ENCODE data around the gene ETV7. TPM values are rescaled to one million over a fixed set of nuclear protein-coding genes. Genes with fewer than 3 reads are reported as not detected.

The ETV7 gene
- total RNA-seq, 8 experiments from 2014 or later, result 0.29 to 10.8 (median 0.41) TPM; not detected in 2

DNA sequence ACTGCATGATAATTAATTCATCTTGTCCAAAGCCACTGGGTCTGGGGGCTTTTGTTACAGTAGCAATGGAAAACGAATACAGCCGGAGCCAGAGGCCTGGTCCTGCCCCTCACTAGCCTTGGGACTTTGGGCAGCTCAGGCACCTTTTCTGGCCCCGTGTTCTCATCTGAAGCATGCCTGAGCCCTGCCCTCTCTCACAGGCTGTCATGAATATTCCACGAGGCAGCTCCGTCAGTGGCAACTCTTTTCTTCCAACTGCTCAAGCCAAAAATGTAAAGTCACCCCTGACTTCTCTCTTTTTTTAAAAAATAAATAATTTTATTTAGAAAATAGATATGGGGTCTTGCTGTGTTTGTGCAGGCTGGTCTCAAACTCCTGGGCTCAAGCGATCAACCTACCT is 56.1 kb downstream of the ETV7 start:
- ATAC-seq (replicated peaks in 6 of 8), result peak in 2 of 8 experiments; percentile 11 to 62

DNA sequence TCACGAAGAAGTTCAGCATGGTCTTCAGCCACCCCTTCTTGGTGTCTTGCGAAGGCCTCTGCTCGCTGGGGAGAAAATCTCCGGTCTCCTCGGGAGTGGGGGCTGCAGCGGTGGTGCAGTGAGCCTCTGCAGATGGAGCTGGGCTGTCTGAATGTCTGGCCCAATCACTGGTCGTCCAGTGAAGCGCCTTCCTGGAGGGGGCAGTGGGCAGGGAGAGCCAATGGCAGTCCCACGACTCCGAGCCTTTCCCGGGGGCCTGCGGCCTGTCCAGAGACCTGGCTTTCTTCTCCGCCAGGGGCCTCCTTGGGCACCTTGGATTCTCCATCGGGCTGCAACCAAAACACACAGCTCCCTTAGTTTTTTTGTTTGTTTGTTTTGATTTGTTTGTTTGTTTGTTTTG is 57.1 kb downstream of the ETV7 start:
- Histone ChIP-seq H3K4me3 (no peak overlapping the region), H3K4me1 (replicated peaks in 1 of 2) (peaks cover 63% of the 10 kb centered on the region in 2 donors), H3K27ac (no peak overlapping the region)
- 65 to 87% (median 81%) methylated on average over 3 to 9 of the region's 14 CpGs; no CpG with 5 or more reads in 6 of the 10 experiments for WGBS, 10 experiments
- in situ Hi-C loops (cut with MboI; ENCODE audit: low pct_unique_long_range_greater_than_20kb in 2 of 9, low sequenced_read_pairs in 9 of 9, unreplicated experiment in 9 of 9), result no loop called here
- no peak for ATAC-seq (replicated peaks in 6 of 8)

More for the DNA sequence above, 56.1 kb downstream of the ETV7 start:
- Histone ChIP-seq H3K27ac (no peak overlapping the region), H3K4me3 (no peak overlapping the region), H3K4me1 (replicated peaks in 1 of 2) (peaks cover 53% of the 10 kb centered on the region in 2 donors)
- WGBS, 10 experiments, result 54 to 100% (median 75%) methylated on average over 1 to 6 of the region's 6 CpGs; no CpG with 5 or more reads in 1 of the 10 experiments
- in situ Hi-C loops (cut with MboI; ENCODE audit: low pct_unique_long_range_greater_than_20kb in 2 of 9, low sequenced_read_pairs in 9 of 9, unreplicated experiment in 9 of 9), result no loop called here

DNA sequence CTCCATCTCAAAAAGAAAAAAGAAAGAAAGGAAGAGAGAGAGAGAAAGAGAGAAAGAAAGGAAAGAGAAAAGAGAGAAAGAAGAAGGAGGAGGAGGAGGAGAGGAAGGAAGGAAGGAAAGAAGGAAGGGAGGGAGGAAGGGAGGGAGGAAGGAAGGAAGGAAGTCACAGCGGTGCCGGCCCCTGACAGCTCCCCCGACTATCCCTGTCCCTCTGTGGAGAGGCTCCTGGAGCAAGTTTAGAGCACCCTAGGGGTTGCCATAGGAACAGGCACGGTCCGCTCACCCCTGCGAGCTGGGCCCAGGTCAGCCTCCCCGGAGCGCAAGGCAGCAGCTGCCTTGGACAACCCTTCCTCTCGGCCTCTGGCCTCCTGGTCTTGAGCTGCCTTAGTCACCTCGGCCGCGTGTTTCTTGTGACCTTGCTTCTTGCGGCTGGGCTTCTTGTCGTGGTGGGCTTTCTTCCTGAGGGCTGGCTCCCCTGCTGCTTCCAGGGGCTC is 57.6 kb downstream of the ETV7 start:
- H3K27ac ChIP-seq, result no peak overlapping the region
- peaks cover 62 to 65% of the 10 kb centered on the region in 2 donors for H3K4me1 ChIP-seq (replicated peaks in 1 of 2)
- in situ Hi-C loops (cut with MboI; ENCODE audit: low pct_unique_long_range_greater_than_20kb in 2 of 9, low sequenced_read_pairs in 9 of 9, unreplicated experiment in 9 of 9), result no loop called here
- ATAC-seq (replicated peaks in 6 of 8), result peak in 5 of 8 experiments; percentile 18 to 69 (median 51)
- 59 to 84% (median 75%) methylated on average over 3 to 7 of the region's 14 CpGs; no CpG with 5 or more reads in 3 of the 10 experiments for WGBS, 10 experiments
- no peak overlapping the region for H3K4me3 ChIP-seq

DNA sequence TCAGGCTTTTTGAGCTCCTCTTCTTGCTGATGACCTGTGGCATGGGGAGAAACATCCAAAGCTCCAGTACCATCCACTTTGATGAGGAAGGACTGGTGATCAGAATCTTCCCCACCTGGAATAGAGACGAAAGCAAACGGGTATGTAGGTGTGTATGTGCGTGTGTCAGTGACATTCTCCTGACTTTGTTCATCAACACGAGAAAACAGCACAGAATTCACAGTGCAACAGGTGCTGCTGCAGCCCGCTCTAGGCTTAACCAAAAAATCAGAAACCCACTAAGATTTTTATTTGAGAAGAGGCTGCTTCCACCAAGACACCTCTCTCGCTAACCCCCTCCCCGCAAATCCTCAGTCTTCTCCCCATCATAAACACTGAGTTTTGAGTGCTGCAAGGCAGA is 58.9 kb downstream of the ETV7 start:
- peaks cover 51 to 52% of the 10 kb centered on the region in 2 donors for H3K4me1 ChIP-seq (replicated peaks in 1 of 2)
- in situ Hi-C loops (cut with MboI; ENCODE audit: low pct_unique_long_range_greater_than_20kb in 2 of 9, low sequenced_read_pairs in 9 of 9, unreplicated experiment in 9 of 9), result no loop called here
- 69 to 100% (median 86%) methylated on average over 1 to 6 of the region's 7 CpGs; no CpG with 5 or more reads in 4 of the 10 experiments for WGBS, 10 experiments
- no peak overlapping the region for H3K4me3 ChIP-seq
- no peak overlapping the region for H3K27ac ChIP-seq
- ATAC-seq (replicated peaks in 6 of 8), result no peak

DNA sequence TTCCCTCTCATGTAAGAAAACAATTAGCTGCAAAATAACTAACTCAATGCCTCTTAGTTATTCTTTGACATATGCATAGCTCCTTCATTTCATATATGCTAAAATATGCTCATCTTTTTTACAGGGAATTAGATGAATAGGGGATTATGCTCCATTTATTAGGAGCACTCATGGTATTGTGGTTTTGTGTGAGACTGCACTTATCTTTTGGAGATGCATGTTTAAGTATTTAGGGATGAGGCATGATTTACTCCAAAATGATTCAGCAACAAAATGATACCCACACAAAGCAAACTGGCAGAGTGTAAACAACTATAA is 59.6 kb downstream of the ETV7 start:
- ATAC-seq (replicated peaks in 6 of 8), result peak in 2 of 8 experiments; percentile 66 to 80
- H3K4me3 ChIP-seq, result no peak overlapping the region
- H3K4me1 ChIP-seq (replicated peaks in 1 of 2), result peaks cover 50 to 51% of the 10 kb centered on the region in 2 donors
- in situ Hi-C loops (cut with MboI; ENCODE audit: low pct_unique_long_range_greater_than_20kb in 2 of 9, low sequenced_read_pairs in 9 of 9, unreplicated experiment in 9 of 9), result no loop called here
- no peak overlapping the region for H3K27ac ChIP-seq

DNA sequence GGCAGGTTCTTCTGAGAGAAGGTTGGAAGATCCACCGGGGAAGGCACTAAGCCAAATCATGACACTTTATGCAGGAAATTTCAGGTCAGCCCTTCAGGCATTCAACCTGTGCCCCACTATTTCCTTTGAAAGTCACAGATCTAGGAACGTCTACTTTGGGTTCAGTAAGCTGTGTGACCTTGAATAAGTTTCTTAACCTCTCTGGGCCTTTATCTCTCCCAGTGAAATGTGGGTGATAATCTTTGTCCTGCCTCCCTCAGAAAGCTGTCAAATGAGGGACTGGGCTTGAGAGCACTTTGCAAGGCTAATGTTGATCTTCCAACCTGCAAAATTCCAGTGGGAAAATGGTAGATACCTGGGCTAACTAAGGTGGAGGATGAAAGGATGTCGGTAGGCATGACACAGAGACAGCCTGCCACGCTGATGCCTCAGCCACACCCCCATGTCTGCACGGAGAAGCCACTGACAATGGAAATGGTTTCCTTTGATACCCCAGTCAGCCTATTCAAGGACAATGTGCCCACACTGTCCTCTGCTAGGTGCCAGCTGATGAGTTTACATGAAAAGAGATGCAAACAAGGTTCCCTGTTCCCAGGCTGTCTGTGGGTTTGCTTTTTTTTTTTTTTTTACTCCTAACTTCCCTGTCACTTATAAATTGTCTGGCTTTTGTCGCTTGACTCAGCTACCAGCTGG is 60.1 kb downstream of the ETV7 start:
- 0 to 100% (median 43%) methylated on average over 1 to 5 of the region's 6 CpGs; no CpG with 5 or more reads in 1 of the 10 experiments for WGBS, 10 experiments

DNA sequence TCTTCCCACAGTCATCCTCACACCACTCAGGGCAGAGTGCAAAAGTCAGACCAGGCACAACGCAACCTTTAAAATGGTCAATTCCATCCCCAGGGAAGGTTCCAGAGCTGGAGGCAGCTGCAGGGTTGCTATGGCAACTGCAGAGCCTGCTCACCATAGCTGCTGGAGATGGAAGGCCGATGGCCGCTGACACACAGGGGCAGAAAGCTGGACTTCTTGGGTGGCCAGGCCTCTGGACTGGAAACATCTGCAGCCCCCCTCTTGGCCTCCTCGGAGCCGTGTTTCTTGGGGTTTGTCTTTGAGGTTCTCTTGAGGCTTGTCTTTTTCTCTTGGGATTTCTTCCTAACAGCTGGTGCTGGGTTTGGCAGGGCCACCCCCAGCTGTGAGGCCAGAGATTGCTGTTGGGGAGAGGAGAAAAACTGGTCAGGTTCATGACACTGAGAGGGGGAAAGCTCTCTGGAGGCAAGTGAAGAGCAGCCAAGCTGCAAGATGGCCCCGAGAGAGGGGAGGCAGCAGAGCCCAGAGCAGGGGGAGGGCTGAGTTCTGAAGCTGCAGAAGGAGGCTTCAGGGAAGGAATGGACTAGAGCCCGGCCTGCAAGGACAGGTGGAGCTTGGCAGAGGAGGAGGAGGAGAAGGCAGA is 61.0 kb downstream of the ETV7 start:
- ATAC-seq (replicated peaks in 6 of 8), result peak in 5 of 8 experiments; percentile 70 to 83 (median 73)
- H3K27ac ChIP-seq, result peak overlapping the region; percentile 78 to 87
- 0 to 8% (median 0%) methylated on average over 1 to 5 of the region's 7 CpGs; no CpG with 5 or more reads in 5 of the 10 experiments for WGBS, 10 experiments

More for the DNA sequence above, 60.1 kb downstream of the ETV7 start:
- no peak overlapping the region for H3K4me3 ChIP-seq
- H3K27ac ChIP-seq, result no peak overlapping the region
- H3K4me1 ChIP-seq (replicated peaks in 1 of 2), result peaks cover 50 to 51% of the 10 kb centered on the region in 2 donors
- peak in 7 of 8 experiments; percentile 28 to 64 (median 60) for ATAC-seq (replicated peaks in 6 of 8)
- in situ Hi-C loops (cut with MboI; ENCODE audit: low pct_unique_long_range_greater_than_20kb in 2 of 9, low sequenced_read_pairs in 9 of 9, unreplicated experiment in 9 of 9), result no loop called here

DNA sequence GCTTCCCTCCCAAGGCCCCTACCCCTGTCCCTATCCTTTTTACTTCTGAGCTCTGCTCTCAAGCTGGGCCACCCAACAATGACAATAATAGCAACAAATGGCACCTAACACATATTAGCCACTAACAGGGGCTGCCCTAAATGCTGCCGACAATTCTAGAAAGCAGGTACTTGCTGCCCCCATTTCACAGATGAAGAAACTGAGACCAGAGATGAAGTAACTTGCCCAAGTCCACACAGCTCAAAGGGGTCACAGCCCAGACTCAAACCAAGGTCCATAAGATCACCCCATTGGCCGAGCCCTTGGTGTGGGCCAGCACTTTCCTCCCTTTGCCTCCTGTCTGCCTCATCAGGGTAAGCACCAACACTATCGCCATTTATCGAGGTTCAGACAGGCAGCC is 62.8 kb downstream of the ETV7 start:
- 89 to 100% (median 100%) methylated on average over 1 to 3 of the region's 4 CpGs; no CpG with 5 or more reads in 7 of the 10 experiments for WGBS, 10 experiments
- in situ Hi-C loops (cut with MboI; ENCODE audit: low pct_unique_long_range_greater_than_20kb in 2 of 9, low sequenced_read_pairs in 9 of 9, unreplicated experiment in 9 of 9), result no loop called here

More for the DNA sequence above, 61.0 kb downstream of the ETV7 start:
- in situ Hi-C loops (cut with MboI; ENCODE audit: low pct_unique_long_range_greater_than_20kb in 2 of 9, low sequenced_read_pairs in 9 of 9, unreplicated experiment in 9 of 9), result no loop called here
- H3K4me1 ChIP-seq (replicated peaks in 1 of 2), result peaks cover 50 to 51% of the 10 kb centered on the region in 2 donors
- H3K4me3 ChIP-seq, result no peak overlapping the region

DNA sequence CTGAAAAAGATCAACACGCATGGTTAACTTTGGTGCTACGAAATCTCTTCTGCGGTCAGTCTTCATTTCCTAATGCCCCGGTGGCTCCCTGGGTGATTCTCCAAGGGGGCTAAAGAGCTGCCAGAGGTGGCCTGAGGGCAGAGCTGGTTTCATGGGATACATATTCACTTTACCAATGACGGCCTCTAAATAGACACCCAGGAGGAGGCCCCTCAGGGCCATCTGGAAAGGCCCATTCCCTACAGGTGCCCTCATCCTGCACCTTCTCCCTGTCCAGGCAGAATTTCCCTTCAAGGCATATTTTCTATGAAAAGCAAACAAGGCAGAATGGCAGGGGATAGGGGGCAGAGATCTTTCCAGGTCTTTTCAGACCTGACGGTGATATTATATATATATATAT is 63.3 kb downstream of the ETV7 start:
- Histone ChIP-seq H3K27ac (no peak overlapping the region), H3K4me1 (replicated peaks in 1 of 2) (peaks cover 54 to 58% of the 10 kb centered on the region in 2 donors), H3K4me3 (no peak overlapping the region)
- ATAC-seq (replicated peaks in 6 of 8), result no peak
- 71 to 95% (median 80%) methylated on average over 1 to 4 of the region's 6 CpGs; no CpG with 5 or more reads in 7 of the 10 experiments for WGBS, 10 experiments
- in situ Hi-C loops (cut with MboI; ENCODE audit: low pct_unique_long_range_greater_than_20kb in 2 of 9, low sequenced_read_pairs in 9 of 9, unreplicated experiment in 9 of 9), result no loop called here

More for the DNA sequence above, 62.8 kb downstream of the ETV7 start:
- peaks cover 54 to 56% of the 10 kb centered on the region in 2 donors for H3K4me1 ChIP-seq (replicated peaks in 1 of 2)
- H3K4me3 ChIP-seq, result no peak overlapping the region
- no peak for ATAC-seq (replicated peaks in 6 of 8)
- H3K27ac ChIP-seq, result no peak overlapping the region

DNA sequence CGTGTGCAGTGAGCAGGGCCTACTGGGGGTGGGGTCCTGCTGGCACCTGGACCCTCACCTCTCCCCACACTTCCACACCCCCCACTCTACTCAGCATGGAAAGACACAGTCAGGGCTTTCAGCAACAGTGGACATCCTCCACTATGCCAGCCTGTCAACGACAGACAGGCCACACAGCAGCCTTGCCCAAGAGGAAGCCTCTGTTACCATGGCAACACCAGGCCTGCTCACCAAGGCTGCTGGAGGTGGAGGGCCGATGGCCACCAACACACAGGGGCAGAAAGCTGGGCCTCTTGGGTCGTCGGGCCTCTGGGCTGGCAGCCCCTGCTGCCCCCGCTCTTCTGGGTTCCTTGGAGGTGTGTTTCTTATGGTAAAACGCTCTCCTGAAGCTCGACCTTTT is 64.4 kb downstream of the ETV7 start:
- H3K4me3 ChIP-seq, result no peak overlapping the region
- in situ Hi-C loops (cut with MboI; ENCODE audit: low pct_unique_long_range_greater_than_20kb in 2 of 9, low sequenced_read_pairs in 9 of 9, unreplicated experiment in 9 of 9), result no loop called here
- peaks cover 49 to 52% of the 10 kb centered on the region in 2 donors for H3K4me1 ChIP-seq (replicated peaks in 1 of 2)
- peak in 5 of 8 experiments; percentile 60 to 79 (median 76) for ATAC-seq (replicated peaks in 6 of 8)
- 29 to 90% methylated on average over 1 to 2 of the region's 8 CpGs; no CpG with 5 or more reads in 8 of the 10 experiments for WGBS, 10 experiments
- H3K27ac ChIP-seq, result no peak overlapping the region

DNA sequence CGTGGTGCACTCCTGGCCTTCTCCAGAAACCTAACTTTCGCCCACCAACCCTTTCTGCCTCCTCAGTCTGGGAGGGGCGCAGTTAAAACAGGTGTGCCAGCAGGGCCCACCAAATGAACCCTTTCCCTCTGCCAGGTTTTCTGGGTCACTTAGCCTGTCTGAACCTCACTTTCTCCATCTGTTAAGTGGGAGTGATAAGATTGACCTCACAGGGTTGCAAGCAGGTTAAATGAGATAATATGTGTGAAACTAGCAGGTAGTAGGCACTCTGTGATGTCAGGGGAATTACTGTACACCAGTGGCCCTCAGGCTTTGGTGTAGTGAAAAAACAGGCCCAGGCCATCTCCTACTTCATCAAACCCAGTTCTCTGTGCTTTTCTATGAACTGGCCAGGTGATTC is 64.9 kb downstream of the ETV7 start:
- peaks cover 45 to 47% of the 10 kb centered on the region in 2 donors for H3K4me1 ChIP-seq (replicated peaks in 1 of 2)
- ATAC-seq (replicated peaks in 6 of 8), result no peak
- 50 to 100% (median 100%) methylated on average over 1 to 3 of the region's 3 CpGs; no CpG with 5 or more reads in 5 of the 10 experiments for WGBS, 10 experiments
- in situ Hi-C loops (cut with MboI; ENCODE audit: low pct_unique_long_range_greater_than_20kb in 2 of 9, low sequenced_read_pairs in 9 of 9, unreplicated experiment in 9 of 9), result no loop called here
- H3K4me3 ChIP-seq, result no peak overlapping the region
- H3K27ac ChIP-seq, result no peak overlapping the region

DNA sequence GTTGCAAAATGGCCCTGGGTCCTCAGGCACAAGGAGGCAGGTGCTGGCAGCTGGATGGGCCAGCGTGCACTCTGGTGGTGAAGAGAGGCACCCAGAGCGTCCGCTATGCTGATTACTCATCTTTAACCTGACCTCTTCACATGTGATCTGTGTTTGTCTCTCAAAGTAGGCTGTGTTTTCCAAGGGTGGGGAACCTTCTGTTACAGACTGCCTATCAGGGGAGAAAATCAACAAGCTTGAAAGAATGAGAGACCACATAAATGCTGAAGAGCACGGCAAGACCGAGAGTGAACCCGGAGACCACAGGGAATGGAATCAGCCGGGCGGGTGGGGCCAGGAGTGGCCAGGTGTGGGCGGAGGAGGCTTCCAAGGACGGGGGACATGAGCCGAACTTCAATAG is 67.0 kb downstream of the ETV7 start:
- in situ Hi-C loops (cut with MboI; ENCODE audit: low pct_unique_long_range_greater_than_20kb in 2 of 9, low sequenced_read_pairs in 9 of 9, unreplicated experiment in 9 of 9), result no loop called here
- H3K27ac ChIP-seq, result peak overlapping the region in 1 of 2 donors; percentile 52
- H3K4me3 ChIP-seq, result no peak overlapping the region
- WGBS, 10 experiments, result 37 to 93% (median 81%) methylated on average over 3 of the region's 11 CpGs; no CpG with 5 or more reads in 5 of the 10 experiments
- peaks cover 24 to 26% of the 10 kb centered on the region in 2 donors for H3K4me1 ChIP-seq (replicated peaks in 1 of 2)
- peak; percentile 19 to 80 (median 70) for ATAC-seq (replicated peaks in 6 of 8)

DNA sequence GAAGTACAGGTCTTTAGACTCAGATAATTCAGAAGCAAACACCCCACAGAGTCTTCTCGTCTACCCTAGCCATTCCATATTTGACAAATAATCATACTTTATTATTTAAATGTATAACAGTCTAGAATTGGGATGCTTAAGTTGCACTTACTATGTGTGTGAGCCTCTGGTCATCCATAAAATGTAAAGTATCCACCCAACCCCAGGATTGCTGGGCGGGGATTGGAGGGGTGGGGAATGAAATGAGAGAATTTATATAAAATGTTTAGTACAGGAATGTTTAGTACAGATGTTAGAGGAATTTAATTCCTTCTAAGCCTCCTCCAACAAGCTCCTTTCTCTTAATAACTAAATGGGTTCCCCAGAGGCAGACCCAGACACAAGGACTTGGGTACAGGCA is 67.6 kb downstream of the ETV7 start:
- in situ Hi-C loops (cut with MboI; ENCODE audit: low pct_unique_long_range_greater_than_20kb in 2 of 9, low sequenced_read_pairs in 9 of 9, unreplicated experiment in 9 of 9), result no loop called here
- peaks cover 19 to 22% of the 10 kb centered on the region in 2 donors for H3K4me1 ChIP-seq (replicated peaks in 1 of 2)
- no peak overlapping the region for H3K4me3 ChIP-seq
- no peak overlapping the region for H3K27ac ChIP-seq
- WGBS, 10 experiments, result 0 to 100% (median 47%) methylated on average over 1 to 2 of the region's 2 CpGs; no CpG with 5 or more reads in 2 of the 10 experiments
- ATAC-seq (replicated peaks in 6 of 8), result peak in 3 of 8 experiments; percentile 68 to 78 (median 74)

All from motor neuron (in vitro differentiated cells).